NCI-H2171 treated with DMSO at 0.1 percent for 48 hours (cell line): ENCODE measurements around the gene TP53I3.
"Not testable (repeated sequence)": the region's sequence is repeated elsewhere in the genome, so short reads cannot be mapped to it uniquely, and the experiment has no call there.

Experiments used
- DNase-seq: peaks from one replicate; lab custom pipeline; 2025; lab: John Stamatoyannopoulos, UW

The TP53I3 gene, protein sequence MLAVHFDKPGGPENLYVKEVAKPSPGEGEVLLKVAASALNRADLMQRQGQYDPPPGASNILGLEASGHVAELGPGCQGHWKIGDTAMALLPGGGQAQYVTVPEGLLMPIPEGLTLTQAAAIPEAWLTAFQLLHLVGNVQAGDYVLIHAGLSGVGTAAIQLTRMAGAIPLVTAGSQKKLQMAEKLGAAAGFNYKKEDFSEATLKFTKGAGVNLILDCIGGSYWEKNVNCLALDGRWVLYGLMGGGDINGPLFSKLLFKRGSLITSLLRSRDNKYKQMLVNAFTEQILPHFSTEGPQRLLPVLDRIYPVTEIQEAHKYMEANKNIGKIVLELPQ

GRCh38 chr2:24084386-24085199, at the start of gene TP53I3:
Gene TP53I3, minus strand, starts transcription at chr2:24084834. Its CDS starts 508 bp downstream, at chr2:24084326.
- peak; percentile 73 for DNase-seq

- DNase-seq, result no peak
Measured at GRCh38 chr2:24132543-24132942, 47.9 kb upstream of the TP53I3 start.

DNA sequence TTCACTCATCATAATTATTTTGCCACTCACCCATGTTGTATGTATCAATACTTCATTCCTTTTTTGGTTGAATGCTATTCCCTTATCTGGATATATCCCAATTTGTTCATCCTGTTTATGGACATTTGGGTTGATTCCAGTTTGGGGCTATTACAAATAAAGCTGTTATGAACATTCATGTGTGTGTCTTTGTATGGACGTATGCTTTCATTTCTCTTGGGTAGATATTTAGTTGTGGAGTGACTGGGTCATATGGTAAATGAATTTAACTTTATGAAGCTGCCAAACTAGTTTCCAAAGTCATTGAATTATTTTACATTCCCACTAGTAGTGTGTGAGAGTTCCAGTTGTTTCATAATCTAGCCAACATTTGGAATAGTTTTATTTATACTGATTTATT, 41.3 kb upstream of the TP53I3 start:
- no peak for DNase-seq

- peak; percentile 48 for DNase-seq
Measured at GRCh38 chr2:24123922-24124580, 39.4 kb upstream of the TP53I3 start.

GRCh38 chr2:24123195-24123921, 38.7 kb upstream of the TP53I3 start, which contains the start of the genes FAM228B and PFN4:
Gene FAM228B, plus strand, starts transcription at chr2:24123469. Its CDS starts 893 bp downstream, at chr2:24124362.
Gene PFN4, minus strand, starts transcription at chr2:24123334. Its CDS starts 799 bp downstream, at chr2:24122535.
- peak; percentile 83 for DNase-seq

- DNase-seq, result no peak
Measured at GRCh38 chr2:24122366-24123194, 37.9 kb upstream of the TP53I3 start.

DNA sequence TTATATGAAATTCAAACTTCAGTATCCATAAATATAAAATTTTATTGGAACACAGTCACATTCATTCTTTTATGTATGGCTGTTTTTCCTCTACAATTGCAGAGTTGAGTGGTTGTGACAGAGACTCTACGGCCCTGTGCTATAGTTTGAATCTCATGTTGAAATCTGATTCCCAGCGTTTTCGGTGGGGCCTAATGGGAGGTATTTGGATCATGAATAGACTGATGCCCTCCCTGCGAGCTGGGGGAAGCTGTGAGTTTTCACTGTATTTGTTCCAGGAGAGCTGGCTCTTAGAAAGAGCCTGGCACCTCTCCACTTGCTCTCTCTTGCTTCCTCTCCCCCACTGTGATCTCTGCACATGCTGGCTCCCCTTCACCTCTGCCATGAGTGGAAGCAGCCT, 36.8 kb upstream of the TP53I3 start:
- DNase-seq, result no peak

DNA sequence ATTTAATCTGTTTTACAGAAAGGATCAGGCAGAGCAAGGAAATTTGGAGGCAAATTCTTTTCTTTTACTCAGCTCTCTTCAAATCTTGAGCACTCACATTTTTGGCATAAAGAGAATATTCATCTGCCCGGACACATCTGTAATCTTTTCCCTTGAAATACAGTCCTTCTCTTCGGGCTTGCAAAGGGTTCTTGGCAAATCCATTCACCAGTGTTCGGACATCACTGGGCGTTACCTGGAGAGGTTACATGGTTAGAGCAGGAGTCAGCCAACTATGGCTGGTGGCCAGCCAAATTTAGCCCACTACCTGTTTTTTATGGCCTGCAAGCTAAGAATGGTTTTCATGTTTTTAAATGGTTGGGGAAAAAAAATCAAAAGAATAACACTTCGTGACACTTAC, 36.4 kb upstream of the TP53I3 start:
- DNase-seq, result no peak

DNA sequence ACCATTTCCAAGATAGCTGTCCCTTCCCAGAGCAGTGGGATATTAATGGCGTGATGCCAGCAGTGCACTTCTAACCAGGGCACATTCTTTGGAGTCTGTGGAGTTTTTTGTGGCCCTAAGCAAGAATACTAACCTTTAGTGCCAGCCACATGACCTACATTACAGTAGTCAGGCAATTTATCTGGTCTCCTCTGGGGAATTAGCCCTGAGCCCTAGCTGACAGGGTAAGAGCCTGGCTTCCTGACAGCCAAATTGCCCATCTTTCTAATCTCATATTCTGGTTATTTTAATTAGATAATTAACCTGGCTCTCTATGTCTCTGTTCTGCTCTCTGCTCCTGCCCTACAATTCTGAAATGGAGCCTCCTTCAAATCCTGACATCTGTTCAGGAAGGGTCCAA, 33.3 kb upstream of the TP53I3 start:
- no peak for DNase-seq

DNA sequence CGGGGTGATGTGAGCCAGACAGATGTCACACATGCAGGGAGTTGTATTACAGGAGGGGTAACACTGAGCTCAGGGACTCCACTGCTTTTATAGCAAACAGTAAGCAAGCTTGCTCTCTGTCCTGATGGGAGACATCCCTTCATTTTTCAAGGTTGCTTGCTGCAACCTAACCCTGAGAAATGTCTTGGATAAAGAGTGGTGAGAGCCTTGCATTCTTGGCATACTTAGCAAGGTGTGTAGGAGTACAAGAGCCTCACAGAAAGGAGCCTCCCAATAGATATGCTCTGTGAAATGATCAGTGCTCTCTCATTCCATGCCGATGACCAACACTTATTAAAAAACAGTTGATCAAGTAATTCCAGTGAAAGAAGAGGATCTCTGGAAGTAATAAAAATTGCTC, 30.4 kb upstream of the TP53I3 start:
- DNase-seq, result no peak

- DNase-seq, result no peak
Measured at GRCh38 chr2:24111407-24111901, 26.8 kb upstream of the TP53I3 start.

GRCh38 chr2:24110660-24111303, 26.1 kb upstream of the TP53I3 start:
- no peak for DNase-seq

DNA sequence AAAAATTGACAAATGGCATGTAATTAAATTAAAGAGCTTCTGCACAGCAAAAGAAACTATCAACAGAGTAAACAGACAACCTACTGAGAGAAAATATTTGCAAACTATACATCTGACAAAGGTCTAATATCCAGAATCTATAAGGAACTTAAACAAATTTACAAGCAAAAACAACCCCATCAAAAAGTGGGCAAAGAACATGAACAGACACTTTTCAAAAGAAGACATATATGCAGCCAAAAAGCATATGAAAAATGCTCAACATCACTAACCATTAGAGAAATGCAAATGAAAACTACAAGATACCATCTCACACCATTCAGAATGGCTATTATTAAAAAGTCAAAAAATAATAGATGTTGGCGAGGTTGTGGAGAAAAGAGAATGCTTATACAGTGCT, 24.8 kb upstream of the TP53I3 start:
- not testable (repeated sequence) for DNase-seq

DNA sequence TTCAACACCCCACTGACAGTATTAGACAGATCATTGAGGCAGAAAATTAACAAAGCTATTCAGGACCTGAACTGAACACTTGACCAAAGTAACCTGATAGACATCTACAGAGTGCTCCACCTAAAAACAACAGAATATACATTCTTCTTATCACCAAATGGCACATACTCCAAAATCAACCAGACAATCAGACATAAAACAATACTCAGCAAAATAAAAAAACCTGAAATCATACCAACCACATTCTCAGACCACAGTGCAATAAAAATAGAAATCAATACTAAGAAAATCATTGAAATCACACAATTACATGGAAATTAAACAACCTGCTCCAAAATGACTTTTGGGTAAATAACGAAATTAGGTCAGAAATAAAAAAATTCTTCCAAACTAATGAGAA, 22.7 kb upstream of the TP53I3 start:
- no peak for DNase-seq

- no peak for DNase-seq
Measured at GRCh38 chr2:24106786-24107185, 22.2 kb upstream of the TP53I3 start.

GRCh38 chr2:24105816-24106215, 21.2 kb upstream of the TP53I3 start:
- no peak for DNase-seq

DNA sequence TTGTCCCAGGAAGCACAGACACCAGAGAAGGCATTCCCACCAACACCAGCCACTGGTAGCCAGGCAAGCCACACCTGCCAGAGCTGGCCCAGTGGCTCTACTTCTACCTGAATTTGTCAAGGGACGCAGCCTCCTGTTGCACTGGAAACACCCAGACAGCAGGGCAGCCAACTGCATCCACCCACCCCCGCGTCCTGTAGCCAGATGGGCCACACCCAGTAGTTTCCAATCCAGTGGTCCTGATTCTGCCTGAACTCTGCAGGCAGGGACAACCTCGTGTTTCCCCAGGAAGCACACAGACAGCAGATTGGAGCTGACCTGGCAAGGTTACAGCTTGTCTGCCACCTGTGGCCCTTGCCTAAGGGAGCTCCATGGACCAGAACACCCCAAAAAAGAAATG, 20.3 kb upstream of the TP53I3 start:
- peak; percentile 98 for DNase-seq

DNA sequence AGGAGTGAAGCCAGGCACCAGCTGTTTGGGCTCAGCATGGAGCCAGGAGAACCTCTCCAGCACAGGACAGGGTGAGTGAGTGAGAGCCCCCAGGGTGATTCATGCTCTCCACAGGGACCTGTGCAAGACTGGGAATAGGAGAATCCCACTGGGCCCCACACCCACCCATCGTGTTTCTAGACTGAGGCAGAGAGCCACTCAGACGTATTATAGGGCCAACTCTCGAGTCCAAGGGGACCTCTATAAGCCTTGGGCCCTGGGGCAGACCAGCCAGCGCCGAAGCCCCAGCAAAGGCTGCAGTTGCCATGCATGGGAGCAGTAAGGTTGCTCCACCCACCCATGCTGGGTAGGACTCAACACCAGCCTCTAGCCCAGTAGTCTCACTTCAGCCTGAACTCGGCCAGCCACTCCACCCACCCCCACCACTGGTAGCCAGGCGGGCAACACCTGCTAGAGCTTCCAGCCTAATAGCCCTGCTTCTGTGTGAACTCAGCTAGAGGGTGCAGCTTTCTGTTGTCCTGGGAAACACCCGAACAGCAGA, 19.5 kb upstream of the TP53I3 start:
- DNase-seq, result no peak

DNA sequence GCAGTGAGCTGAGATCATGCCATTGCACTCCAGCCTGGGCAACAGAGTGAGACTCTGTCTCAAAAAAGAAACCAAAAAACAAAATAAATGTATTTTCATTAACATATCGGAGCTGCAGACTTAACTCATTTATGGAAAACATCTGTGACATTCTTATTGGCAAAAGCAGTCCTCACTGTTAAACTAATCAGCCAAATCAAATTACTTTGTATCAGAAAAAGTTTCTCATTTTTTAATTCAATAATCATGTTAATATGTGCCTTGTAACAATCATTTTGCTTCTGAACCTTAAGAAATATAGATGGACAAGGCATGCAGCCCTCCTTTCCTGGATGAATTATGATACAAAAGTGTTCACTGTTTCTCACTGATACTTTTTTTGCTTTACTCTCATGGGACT, 18.0 kb upstream of the TP53I3 start:
- no peak for DNase-seq

- no peak for DNase-seq
Measured at GRCh38 chr2:24101992-24102391, 17.4 kb upstream of the TP53I3 start.
